Measurements from ENCODE around the gene IL25. TPM values are rescaled to one million over a fixed set of nuclear protein-coding genes. Genes with fewer than 3 reads are reported as not detected.
"Not testable (repeated sequence)": the region's sequence is repeated elsewhere in the genome, so short reads cannot be mapped to it uniquely, and the experiment has no call there.

Gene IL25
- polyA plus RNA-seq, 1 of the 3 experiments (the other 2 are of a cell fraction), result not detected

DNA sequence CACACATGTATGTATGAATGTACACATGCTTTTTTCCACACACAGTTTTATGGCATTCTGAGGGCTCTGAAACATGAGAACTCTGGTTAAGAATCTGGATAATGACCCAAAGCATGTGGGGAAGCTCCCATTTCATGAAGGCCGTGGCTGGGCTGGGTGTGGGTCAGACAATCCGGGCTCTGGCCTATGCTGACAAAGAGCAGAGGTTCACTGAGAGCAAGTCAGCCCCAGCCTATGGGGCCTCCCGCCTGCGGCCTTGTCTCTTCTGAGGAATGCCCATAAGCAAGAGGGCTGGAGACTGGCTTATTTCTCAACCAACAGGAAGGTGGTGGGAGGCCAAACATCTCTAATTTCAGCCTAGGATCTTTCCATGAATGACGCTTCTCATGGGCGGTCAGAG is 27.0 kb downstream of the IL25 start (continued):
- TF ChIP-seq, protein P1, sequence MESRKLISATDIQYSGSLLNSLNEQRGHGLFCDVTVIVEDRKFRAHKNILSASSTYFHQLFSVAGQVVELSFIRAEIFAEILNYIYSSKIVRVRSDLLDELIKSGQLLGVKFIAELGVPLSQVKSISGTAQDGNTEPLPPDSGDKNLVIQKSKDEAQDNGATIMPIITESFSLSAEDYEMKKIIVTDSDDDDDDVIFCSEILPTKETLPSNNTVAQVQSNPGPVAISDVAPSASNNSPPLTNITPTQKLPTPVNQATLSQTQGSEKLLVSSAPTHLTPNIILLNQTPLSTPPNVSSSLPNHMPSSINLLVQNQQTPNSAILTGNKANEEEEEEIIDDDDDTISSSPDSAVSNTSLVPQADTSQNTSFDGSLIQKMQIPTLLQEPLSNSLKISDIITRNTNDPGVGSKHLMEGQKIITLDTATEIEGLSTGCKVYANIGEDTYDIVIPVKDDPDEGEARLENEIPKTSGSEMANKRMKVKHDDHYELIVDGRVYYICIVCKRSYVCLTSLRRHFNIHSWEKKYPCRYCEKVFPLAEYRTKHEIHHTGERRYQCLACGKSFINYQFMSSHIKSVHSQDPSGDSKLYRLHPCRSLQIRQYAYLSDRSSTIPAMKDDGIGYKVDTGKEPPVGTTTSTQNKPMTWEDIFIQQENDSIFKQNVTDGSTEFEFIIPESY (IDR thresholded peaks at IDR 0.05; ENCODE audit: borderline replicate concordance, low read depth), result no peak
- TF ChIP-seq TAF1 (IDR thresholded peaks at IDR 0.05; ENCODE audit: borderline replicate concordance, low read depth, low read length) (no peak), EP300 (IDR thresholded peaks at IDR 0.05; ENCODE audit: borderline replicate concordance in 1 of 2, low read depth in 1 of 2, low read length in 1 of 2) (no peak)

- H2AFZ ChIP-seq (ENCODE audit: low read depth); H3F3A ChIP-seq (replicated peaks; ENCODE audit: insufficient read depth); H3K36me3 ChIP-seq (replicated peaks in 1 of 2; ENCODE audit: control insufficient read depth in 1 of 2, insufficient read depth in 2 of 2, low read length in 1 of 2); H3K79me2 ChIP-seq (ENCODE audit: insufficient read depth); POLR2A ChIA-PET; H3K9ac ChIP-seq; DNase-seq; CTCF ChIA-PET; H3K4me2 ChIP-seq; H3K4me1 ChIP-seq (ENCODE audit: control insufficient read depth in 1 of 2, insufficient read depth in 2 of 2, low read depth in 1 of 2, low read length in 1 of 2); H4K20me1 ChIP-seq (ENCODE audit: insufficient read depth); H3K4me3 ChIP-seq (ENCODE audit: low read depth in 2 of 2, low read length in 1 of 2); H3K9me3 ChIP-seq; H3K9me2 ChIP-seq; H3K27ac ChIP-seq (ENCODE audit: low read depth in 2 of 2, low read length in 1 of 2): not testable (repeated sequence)
- 25% methylated on average over 13 of the region's 16 CpGs for WGBS (ENCODE audit: low lambda C conversion rate)
- H3K27me3 ChIP-seq (ENCODE audit: insufficient read depth), result peaks cover 22% of the 10 kb centered on the region; the same call in 1 of the 2 replicates
Observed at GRCh38 chr14:23400496-23401149, 28.0 kb downstream of the IL25 start.

DNA sequence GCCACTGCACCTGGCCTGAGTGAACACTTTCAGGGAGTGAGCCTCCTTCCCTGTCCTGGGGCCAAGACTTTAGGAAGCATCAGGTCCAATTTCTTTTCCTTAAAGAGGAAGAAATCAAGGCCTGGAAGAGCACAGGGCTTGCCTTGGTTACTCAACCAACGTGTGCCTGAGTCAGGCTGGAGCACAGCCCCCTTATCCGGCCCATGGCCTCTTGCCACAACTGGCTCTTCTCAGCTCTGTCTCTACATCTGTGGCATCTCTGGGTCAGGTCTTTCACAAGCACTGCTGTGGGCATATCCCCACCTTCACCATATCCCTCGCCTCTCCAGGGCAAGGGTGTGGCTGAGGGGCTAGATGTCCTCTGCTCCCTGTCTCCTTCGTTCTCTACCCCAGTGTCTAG is 28.7 kb downstream of the IL25 start:
- H3K9ac ChIP-seq, result no peak overlapping the region
- no peaks in the 10 kb centered on the region for H3F3A ChIP-seq (replicated peaks; ENCODE audit: insufficient read depth)
- ChIA-PET POLR2A (no interaction called here), CTCF (no interaction called here)
- H3K4me2 ChIP-seq, result no peak overlapping the region
- WGBS (ENCODE audit: low lambda C conversion rate), result 40% methylated on average over 3 of the region's 4 CpGs
- H3K4me1 ChIP-seq (ENCODE audit: control insufficient read depth in 1 of 2, insufficient read depth in 2 of 2, low read depth in 1 of 2, low read length in 1 of 2), result no peaks in the 10 kb centered on the region; a peak in 1 of 4 replicates
- no peaks in the 10 kb centered on the region for H3K9me3 ChIP-seq
- peaks cover 26% of the 10 kb centered on the region; the same call in 1 of the 2 replicates for H3K27me3 ChIP-seq (ENCODE audit: insufficient read depth)
- H2AFZ ChIP-seq (ENCODE audit: low read depth), result no peak overlapping the region
- H4K20me1 ChIP-seq (ENCODE audit: insufficient read depth), result no peaks in the 10 kb centered on the region
- no peaks in the 10 kb centered on the region for H3K36me3 ChIP-seq (replicated peaks in 1 of 2; ENCODE audit: control insufficient read depth in 1 of 2, insufficient read depth in 2 of 2, low read length in 1 of 2)
- TF ChIP-seq USF2 (IDR thresholded peaks at IDR 0.05; ENCODE audit: borderline replicate concordance, low read depth, low read length) (no peak), RAD21 (IDR thresholded peaks at IDR 0.05; ENCODE audit: low read length) (no peak), REST (IDR thresholded peaks at IDR 0.05; ENCODE audit: low read depth, low read length) (no peak), FOXM1 (IDR thresholded peaks at IDR 0.05; ENCODE audit: low read depth) (no peak), EZH2phosphoT487 (IDR thresholded peaks at IDR 0.05; ENCODE audit: borderline replicate concordance, low read depth) (no peak), GATA2 (CRISPR knock-in tag; IDR thresholded peaks at IDR 0.05) (no peak), TCF12 (IDR thresholded peaks at IDR 0.05) (no peak), RCOR1 (IDR thresholded peaks at IDR 0.05; ENCODE audit: low read length) (no peak), RXRA (IDR thresholded peaks at IDR 0.05; ENCODE audit: borderline replicate concordance, low read depth) (no peak), USF1 (IDR thresholded peaks at IDR 0.05; ENCODE audit: borderline replicate concordance, low read depth) (no peak)
- TF ChIP-seq, protein P1 (IDR thresholded peaks at IDR 0.05; ENCODE audit: borderline replicate concordance, low read depth), result no peak
- no peaks in the 10 kb centered on the region for H3K79me2 ChIP-seq (ENCODE audit: insufficient read depth)
- H3K27ac ChIP-seq (ENCODE audit: low read depth in 2 of 2, low read length in 1 of 2), result no peak overlapping the region
- no peaks in the 10 kb centered on the region for H3K9me2 ChIP-seq
- DNase-seq, result no peak
- H3K4me3 ChIP-seq (ENCODE audit: low read depth in 2 of 2, low read length in 1 of 2), result no peak overlapping the region
